ENCODE results near the gene ZNF784.

GRCh38 chr19:55619286-55619685 lies 5.1 kb downstream of the ZNF784 start:
- TF ChIP-seq POLR2AphosphoS5 (IDR thresholded peaks at IDR 0.05; ENCODE audit: low read depth, low read length) (no peak), TAF1 (IDR thresholded peaks at IDR 0.05; ENCODE audit: borderline replicate concordance, insufficient read depth, low read length) (no peak), REST (IDR thresholded peaks at IDR 0.05; ENCODE audit: insufficient read depth in 1 of 2, low read depth in 2 of 2, low read length in 2 of 2) (no peak)

Measured in PFSK-1 (cell line).